PC-3 (cell line): ENCODE measurements around the gene KIAA2012.

Source experiments
- CTCF ChIP-seq: fragments of 300-600 bp; sonication (generic); conservative IDR thresholded peaks from 2 replicates; pipeline ENCODE4 v1.5.1; 2017; ENCODE audit warnings: antibody characterized with exemption, low read depth, mild to moderate bottlenecking, low read length
- EZH2 ChIP-seq: fragments of 300-600 bp; sonication (generic); IDR thresholded peaks from one replicate; pipeline ENCODE4 v1.6.1; 2017; ENCODE audit warnings: antibody characterized with exemption, mild to moderate bottlenecking, low read length; ENCODE audit not compliant: unreplicated experiment

GRCh38 chr2:202036601-202037037 is 36.4 kb upstream of the KIAA2012 start:
- no peak for TF ChIP-seq CTCF
- no peak for TF ChIP-seq EZH2
